ENCODE measurements around the gene BOK.
"Not testable (repeated sequence)": the region's sequence is repeated elsewhere in the genome, so short reads cannot be mapped to it uniquely, and the experiment has no call there.

Gene BOK, protein sequence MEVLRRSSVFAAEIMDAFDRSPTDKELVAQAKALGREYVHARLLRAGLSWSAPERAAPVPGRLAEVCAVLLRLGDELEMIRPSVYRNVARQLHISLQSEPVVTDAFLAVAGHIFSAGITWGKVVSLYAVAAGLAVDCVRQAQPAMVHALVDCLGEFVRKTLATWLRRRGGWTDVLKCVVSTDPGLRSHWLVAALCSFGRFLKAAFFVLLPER

GRCh38 chr2:241558532-241559322, at the start of gene BOK:
Gene BOK, plus strand, starts transcription at chr2:241558745. Its CDS starts 739 bp downstream, at chr2:241559484.
- DNase-seq (peak; percentile 16), ATAC-seq (no peak)

DNA sequence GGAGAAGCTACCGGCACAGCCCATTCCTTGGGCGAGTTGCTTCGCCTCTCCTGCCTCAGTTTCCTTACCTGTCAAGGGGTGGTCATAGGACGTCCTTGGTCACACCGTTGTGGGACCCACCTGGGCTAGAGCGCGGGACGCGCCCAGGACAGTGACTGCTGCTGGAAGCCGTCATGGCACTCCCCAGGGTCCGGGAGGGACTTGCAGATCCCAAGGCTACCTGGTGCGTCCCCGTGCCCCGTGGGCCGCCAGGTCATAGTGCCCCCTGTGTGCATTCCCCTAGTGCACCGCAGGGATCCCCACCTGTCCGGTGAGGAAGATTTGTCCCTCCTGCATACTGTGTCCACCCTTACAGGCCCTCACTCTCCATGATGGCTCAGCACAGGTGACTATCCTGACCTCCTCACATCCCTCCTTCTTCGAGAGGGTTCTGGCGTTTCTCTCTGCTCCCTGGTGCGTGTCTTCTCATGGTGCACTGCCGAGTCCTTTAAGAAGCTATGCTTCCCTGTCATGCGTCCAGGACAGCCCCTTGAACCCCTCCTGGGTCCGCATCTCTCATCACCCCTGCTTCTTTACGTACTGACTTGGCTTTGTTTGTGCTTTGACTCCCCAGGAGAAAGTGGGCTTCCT, 49.3 kb upstream of the BOK start:
- no peak for ATAC-seq

DNA sequence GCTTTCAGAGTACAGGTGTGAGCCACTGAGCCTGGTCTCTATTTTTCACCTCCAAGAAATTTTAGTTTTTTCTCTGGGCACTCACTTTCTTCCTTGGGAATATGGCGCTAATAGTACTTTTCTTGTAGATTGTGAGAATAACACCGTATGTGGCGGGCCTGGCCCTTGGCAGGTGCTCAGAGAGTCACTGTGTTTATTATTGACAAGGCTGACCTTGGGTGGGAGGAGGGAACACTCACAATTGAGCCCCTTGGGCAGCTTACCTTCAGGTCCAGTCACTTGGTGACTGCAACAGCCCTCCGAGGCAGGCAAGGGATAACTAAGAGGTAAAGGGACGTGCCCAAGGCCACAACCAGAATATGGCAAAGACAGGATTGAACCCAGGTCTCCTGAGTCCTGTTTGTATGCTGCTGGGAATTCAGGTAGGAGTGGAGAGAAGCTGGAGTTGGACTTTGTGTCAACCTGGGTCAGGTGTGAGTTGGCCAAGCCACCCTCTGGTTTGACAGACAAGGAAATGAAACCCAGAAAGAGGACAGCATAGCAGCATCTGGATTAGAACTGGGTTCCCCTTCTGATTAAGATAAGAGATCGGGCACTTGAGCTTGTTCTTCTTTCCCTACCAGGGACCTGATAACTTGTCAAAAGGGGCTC, 47.3 kb upstream of the BOK start:
- DNase-seq (no peak), ATAC-seq (no peak)

More for the DNA sequence above, 49.3 kb upstream of the BOK start:
- no peak for DNase-seq

GRCh38 chr2:241514553-241514952, 44.0 kb upstream of the BOK start:
- no peak for DNase-seq

GRCh38 chr2:241514986-241515737, 43.4 kb upstream of the BOK start:
- ATAC-seq (no peak), DNase-seq (no peak)

More at GRCh38 chr2:241514553-241514952, 44.0 kb upstream of the BOK start:
- ATAC-seq = no peak

DNA sequence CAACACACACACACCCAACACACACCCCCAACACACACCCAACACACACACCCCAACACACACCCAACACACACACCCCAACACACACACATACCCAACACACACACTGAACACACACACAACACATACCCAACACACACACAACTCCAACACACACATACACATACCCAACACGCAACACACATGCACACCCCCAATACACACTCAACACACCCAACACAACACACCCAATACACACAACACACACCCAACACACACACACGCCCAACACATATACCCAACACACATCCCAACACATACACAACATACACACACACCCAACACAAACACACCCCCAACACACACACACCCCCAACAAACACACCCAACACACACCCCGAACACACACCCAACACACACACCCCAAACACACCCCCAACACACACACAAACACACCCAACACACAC, 42.0 kb upstream of the BOK start:
- ATAC-seq = no peak
- DNase-seq = no peak

GRCh38 chr2:241517297-241517696, 41.2 kb upstream of the BOK start:
- ATAC-seq = no peak
- no peak for DNase-seq

- no peak for DNase-seq
- ATAC-seq = no peak
These were observed 38.9 kb upstream of the BOK start for GRCh38 chr2:241519669-241520068.

GRCh38 chr2:241522477-241522876, 36.1 kb upstream of the BOK start:
- ATAC-seq (no peak), DNase-seq (no peak)

DNA sequence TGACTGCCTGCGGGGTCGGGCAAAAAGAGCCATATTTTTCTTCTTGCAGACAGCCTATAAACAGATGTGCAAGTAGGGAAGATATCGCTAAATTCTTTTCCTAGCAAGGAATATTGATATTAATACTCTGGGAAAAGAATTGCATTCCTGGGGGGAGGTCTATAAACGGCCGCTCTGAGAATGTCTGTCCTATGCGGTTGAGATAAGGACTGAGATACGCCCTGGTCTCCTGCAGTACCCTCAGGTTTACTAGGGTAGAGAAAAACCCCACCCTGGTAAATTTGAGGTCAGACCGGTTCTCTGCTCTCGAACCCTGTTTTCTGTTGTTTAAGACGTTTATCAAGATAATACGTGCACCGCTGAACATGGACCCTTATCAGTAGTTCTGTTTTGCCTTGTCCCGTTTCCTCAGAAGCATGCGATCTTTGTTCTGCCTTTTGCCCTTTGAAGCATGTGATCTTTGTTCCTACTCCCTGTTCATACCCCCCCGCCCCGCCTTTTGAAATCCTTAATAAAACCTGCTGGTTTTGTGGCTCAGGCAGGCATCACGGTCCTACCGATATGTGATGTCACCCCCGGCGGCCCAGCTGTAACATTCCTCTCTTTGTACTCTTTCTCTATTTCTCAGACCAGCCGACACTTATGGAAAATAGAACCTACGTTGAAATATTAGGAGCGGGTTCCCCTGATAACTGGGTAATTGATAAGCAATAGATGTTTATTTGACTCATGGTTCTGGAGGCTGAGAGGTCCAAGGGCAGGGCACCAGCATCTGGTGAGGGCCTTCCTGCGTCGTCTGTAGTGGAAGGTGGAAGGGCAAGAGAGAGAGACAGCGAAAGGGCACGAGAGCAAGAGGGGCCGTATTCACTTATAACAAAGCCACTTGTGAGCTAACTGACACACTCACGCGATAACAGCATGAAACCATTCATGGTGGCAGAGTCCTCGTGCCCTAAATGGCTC, 32.4 kb upstream of the BOK start:
- not testable (repeated sequence) for ATAC-seq, DNase-seq

- no peak for DNase-seq
- no peak for ATAC-seq
These were observed 28.0 kb upstream of the BOK start for GRCh38 chr2:241530571-241530970.

GRCh38 chr2:241531161-241531722, 27.3 kb upstream of the BOK start:
- DNase-seq (no peak), ATAC-seq (no peak)

DNA sequence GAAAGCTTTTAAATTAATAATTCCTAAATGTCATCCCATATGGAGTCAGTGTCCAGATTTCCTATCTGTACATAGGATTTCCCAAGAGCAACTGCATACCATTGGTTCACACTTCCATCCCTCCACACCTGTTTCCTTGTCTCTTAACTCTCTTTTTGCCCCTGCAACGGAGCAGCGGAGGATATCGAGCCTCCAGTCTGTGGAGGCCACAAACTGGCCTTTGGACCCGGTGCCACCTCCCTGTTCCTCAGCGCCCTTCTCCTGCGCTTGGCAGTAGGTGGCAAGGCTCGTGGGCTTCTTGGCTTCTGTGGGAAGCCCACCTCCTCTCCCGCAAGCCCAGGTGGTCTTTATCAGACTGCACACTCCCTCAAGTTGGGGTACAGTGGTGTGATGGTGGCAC, 26.4 kb upstream of the BOK start:
- no peak for ATAC-seq
- no peak for DNase-seq

DNA sequence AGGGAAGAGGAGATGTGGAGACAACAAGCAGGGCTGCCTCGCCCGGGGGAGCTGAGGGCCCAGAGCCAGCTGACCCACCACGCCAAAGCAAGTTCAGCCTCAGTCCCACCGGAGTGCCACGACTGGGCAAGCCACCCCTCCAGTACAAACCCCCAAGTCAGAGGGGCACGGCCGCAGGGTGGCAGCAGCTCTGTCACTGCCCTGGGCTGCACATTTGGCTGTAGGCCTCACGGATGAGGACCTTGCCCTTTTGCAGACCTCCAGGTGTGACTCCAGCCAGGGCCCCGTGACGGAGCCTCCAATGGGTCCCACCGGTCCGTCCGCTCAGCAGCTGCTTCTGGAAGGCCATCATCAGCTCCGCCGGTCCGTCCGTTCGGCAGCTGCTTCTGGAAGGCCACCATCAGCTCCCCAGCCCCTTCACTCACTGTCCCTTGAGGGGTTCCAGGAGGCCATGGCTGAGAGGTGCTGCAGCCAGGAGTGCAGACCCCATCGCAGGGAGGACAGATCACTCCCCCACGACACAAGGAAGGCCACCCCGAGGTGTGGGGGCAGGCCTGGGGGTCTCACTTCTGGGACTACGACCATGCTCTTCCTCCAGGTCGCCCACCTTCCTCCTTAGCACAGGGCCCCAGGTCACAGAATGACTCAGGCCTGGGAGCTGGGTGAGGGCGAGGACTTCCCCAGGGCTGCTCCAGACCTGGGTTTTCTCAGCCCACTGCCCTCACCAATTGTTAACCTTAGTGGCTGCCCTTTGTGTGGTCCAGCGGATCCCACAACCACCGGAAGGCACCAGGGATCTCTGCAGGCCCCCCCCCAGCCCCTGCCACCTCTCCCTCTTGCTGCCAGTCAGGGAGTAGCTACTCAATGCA, 25.6 kb upstream of the BOK start:
- DNase-seq = no peak

GRCh38 chr2:241534293-241534692, 24.3 kb upstream of the BOK start:
- no peak for DNase-seq

More for the DNA sequence above, 25.6 kb upstream of the BOK start:
- peak; percentile 23 for ATAC-seq

DNA sequence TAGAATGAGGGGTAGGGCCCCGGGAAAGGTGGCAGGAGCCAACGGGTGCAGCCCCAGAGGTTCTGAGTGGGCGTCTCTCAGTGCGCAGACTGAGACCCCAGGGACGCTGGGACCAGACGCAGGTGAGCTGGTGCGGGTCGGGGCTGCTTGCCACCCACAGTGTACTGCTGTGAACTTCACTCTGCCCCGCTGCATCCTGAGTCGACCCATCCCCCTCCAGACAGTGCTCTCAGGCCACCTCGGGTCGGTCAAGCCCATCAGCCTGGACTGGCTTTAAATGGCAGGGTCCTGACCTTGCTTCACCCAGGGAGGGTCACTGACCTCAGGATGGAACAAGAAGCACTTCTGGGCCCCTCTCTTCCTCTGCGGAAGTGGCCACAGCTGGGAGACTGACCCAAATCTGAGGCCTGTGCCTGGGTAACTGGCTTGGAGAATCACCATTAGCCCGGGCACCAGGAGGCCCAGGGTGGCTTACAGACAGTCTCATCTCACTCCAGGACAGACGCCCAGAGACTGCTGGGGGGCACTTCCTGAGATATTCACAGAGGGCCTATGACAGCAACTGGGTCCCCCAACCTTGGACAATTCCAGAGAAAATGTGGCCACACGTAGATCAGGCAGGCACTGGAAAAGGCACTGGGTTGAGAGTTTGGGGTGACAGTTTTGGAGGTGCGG, 23.7 kb upstream of the BOK start:
- no peak for DNase-seq
- no peak for ATAC-seq

More at GRCh38 chr2:241534293-241534692, 24.3 kb upstream of the BOK start:
- ATAC-seq = no peak

DNA sequence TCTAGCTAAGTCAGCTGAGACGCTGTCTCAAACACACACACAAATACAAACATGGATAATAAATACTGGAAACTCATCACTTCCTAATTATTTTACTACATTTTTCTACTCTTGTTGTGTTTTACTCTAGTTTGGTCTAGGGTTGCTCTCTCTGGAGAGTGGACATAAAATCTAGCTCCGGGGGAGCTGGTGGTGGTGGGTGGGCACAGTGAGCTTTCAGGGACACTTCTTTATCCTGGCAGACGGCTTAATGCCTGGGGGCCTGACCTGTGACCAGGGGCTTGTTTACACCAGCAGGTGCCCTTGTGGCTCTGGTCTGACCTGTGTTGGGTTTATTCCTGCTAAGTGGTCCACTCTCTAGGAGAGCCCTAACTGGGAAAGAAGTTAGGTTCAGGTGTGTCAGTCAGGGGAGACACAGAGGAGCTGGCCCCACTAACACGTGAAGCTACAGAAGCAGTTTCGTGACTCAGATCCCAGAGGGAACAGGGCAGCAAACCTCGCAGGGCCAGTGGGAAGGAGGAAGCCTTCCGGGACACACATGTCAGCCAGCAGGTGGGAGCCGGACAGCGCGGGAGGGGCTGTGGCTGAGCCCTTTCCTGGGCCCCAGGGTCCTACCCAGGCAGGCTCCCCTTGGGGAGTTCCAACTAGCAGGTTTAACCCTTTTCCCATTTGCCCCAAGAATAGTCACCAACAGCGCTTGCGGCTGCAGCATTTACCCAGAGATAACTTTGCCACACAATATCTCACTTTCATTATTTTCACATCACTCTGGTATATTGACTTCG, 22.5 kb upstream of the BOK start:
- no peak for DNase-seq
- no peak for ATAC-seq

Measured in stimulated activated naive CD8-positive, alpha-beta T cell treated with anti-CD3 and anti-CD28 coated beads, Interleukin-15, Interleukin-2, amounts not matched to agents 100 U/mL and 50 U/mL, for 24 hours (primary cell).